PC-9 (cell line): ENCODE data around the gene EMP2.

Experiments
- EZH2 ChIP-seq: fragments of 200-600 bp; sonication (generic); IDR thresholded peaks from 2 replicates; pipeline ENCODE4 v1.8.0; 2017; ENCODE audit warnings: antibody characterized with exemption, low read depth
- TF ChIP-seq, protein P1 (sequence below): fragments of 200-600 bp; sonication (generic); conservative IDR thresholded peaks from 2 replicates; pipeline ENCODE4 v1.6.1; 2017; ENCODE audit warnings: mixed run types, antibody characterized with exemption, mild to moderate bottlenecking, moderate library complexity

DNA sequence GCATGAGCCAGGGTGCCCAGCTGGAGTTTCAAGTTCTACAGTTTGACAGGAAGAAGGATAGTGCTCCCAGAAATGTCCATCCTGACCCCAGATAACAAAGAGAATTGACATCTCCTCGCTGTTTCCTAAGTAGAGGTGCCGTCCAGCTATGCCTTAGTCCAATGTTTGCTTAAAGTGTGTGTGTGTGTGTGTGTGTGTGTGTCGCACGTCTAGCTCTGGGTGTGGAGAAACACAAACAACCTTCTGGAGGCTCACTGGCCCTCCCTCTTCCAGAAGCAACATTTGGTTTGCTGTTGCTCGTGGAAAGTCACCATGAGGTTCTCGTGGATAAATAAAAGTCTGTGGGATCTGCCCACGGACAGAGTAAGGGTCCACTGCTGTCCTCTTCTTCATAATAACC, 22.1 kb downstream of the EMP2 start:
- TF ChIP-seq, protein P1, sequence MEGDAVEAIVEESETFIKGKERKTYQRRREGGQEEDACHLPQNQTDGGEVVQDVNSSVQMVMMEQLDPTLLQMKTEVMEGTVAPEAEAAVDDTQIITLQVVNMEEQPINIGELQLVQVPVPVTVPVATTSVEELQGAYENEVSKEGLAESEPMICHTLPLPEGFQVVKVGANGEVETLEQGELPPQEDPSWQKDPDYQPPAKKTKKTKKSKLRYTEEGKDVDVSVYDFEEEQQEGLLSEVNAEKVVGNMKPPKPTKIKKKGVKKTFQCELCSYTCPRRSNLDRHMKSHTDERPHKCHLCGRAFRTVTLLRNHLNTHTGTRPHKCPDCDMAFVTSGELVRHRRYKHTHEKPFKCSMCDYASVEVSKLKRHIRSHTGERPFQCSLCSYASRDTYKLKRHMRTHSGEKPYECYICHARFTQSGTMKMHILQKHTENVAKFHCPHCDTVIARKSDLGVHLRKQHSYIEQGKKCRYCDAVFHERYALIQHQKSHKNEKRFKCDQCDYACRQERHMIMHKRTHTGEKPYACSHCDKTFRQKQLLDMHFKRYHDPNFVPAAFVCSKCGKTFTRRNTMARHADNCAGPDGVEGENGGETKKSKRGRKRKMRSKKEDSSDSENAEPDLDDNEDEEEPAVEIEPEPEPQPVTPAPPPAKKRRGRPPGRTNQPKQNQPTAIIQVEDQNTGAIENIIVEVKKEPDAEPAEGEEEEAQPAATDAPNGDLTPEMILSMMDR = no peak
- TF ChIP-seq EZH2 = no peak
